PC-3 (cell line): ENCODE measurements around the gene RAB37. TPM values are rescaled to one million over a fixed set of nuclear protein-coding genes. Genes with fewer than 3 reads are reported as not detected.

ENCODE experiments used
- microRNA-seq: library from miRNA; unstranded; fragments of <30 nt; microRNA quantifications from one replicate; pipeline ENCODE4 v1.1.0, GENCODE V29; 2020; ENCODE audit not compliant: unreplicated experiment
- total RNA-seq: library from RNA; depleted of rRNA; stranded (reverse); fragments of >200 nt; gene quantifications from 2 replicates; pipeline ENCODE4 v1.2.3, GENCODE V29; 2014; rRNA removed

Gene RAB37
- total RNA-seq, 1 experiment from 2014 or later = 0.66 TPM

Small RNAs within 50 kb of the gene (microRNA-seq; reads per million reads assigned to microRNA genes)
- gene MIR3615 = 300 reads per million, percentile 74 among the genes with 10 or more reads in this experiment

Other genes with a start within 250 kb of the RAB37 start
- not detected in 2 replicates for gene CD300LB, start 205.8 kb upstream of the RAB37 start, total RNA-seq
- gene CD300C, start 191.1 kb upstream of the RAB37 start, total RNA-seq = not detected in 2 replicates
- gene CD300H, start 169.7 kb upstream of the RAB37 start, total RNA-seq = not detected in 2 replicates
- gene CD300LD, start 145.0 kb upstream of the RAB37 start, total RNA-seq = not detected in 2 replicates
- gene CD300E, start 113.5 kb upstream of the RAB37 start, total RNA-seq = not detected in 2 replicates
- gene CD300LF, start 24.3 kb upstream of the RAB37 start, total RNA-seq = not detected in 2 replicates
- gene NHERF1, start 11.4 kb downstream of the RAB37 start, total RNA-seq = 75.0 and 116 TPM in 2 replicates
- gene NAT9, start 39.1 kb downstream of the RAB37 start, total RNA-seq = 47.2 and 55.4 TPM in 2 replicates
- gene GRIN2C, start 122.6 kb downstream of the RAB37 start, total RNA-seq = 0.04 TPM in 1 of 2 replicates, not detected in the other
- 28.1 and 44.5 TPM in 2 replicates for gene FDXR, start 135.7 kb downstream of the RAB37 start, total RNA-seq
- gene FADS6, start 156.4 kb downstream of the RAB37 start, total RNA-seq = not detected in 2 replicates
- 0.04 TPM in 1 of 2 replicates, not detected in the other for gene USH1G, start 186.0 kb downstream of the RAB37 start, total RNA-seq
- not detected in 2 replicates for gene OTOP2, start 187.0 kb downstream of the RAB37 start, total RNA-seq
- not detected in 2 replicates for gene OTOP3, start 198.6 kb downstream of the RAB37 start, total RNA-seq
- gene HID1, start 235.5 kb downstream of the RAB37 start, total RNA-seq = 40.6 and 51.0 TPM in 2 replicates